ENCODE results near the gene ARHGEF4.

GRCh38 chr2:130822766-130823165 lies 13.9 kb upstream of the ARHGEF4 start:
- no peak for TF ChIP-seq CTCF (conservative IDR thresholded peaks at IDR 0.05; ENCODE audit: low read depth in 2 of 2)
- TF ChIP-seq POLR2AphosphoS5 (IDR thresholded peaks at IDR 0.05; ENCODE audit: low read depth): no peak
- TF ChIP-seq REST (IDR thresholded peaks at IDR 0.05; ENCODE audit: unreplicated experiment): no peak
- no peak for TF ChIP-seq EZH2 (IDR thresholded peaks at IDR 0.05; ENCODE audit: low read depth, unreplicated experiment)
- no peak for TF ChIP-seq NANOG (IDR thresholded peaks at IDR 0.05; ENCODE audit: borderline replicate concordance)
- no peak for TF ChIP-seq ZNF114 (CRISPR knock-in tag; IDR thresholded peaks at IDR 0.05)
- TF ChIP-seq JUNB (IDR thresholded peaks at IDR 0.05; ENCODE audit: unreplicated experiment): no peak
- TF ChIP-seq STAT1 (IDR thresholded peaks at IDR 0.05; ENCODE audit: unreplicated experiment): no peak

Data from GM23338 (cell line).